ENCODE measurements around the gene ANXA10.

ANXA10 gene

GRCh38 chr4:168154546-168155277 is 62.4 kb downstream of the ANXA10 start:
- DNase-seq (ENCODE audit: low read depth): no peak
- no peak overlapping the region for H3K4me3 ChIP-seq (ENCODE audit: low read length)
- TF ChIP-seq CTCF (conservative IDR thresholded peaks at IDR 0.05; ENCODE audit: low read length): no peak

GRCh38 chr4:168162604-168163003 is 70.3 kb downstream of the ANXA10 start:
- H3K4me3 ChIP-seq (ENCODE audit: low read length): no peak overlapping the region
- TF ChIP-seq CTCF (conservative IDR thresholded peaks at IDR 0.05; ENCODE audit: low read length): no peak
- no peak for DNase-seq (ENCODE audit: low read depth)

GRCh38 chr4:168163106-168163505 is 70.8 kb downstream of the ANXA10 start:
- H3K4me3 ChIP-seq (ENCODE audit: low read length): no peak overlapping the region
- TF ChIP-seq CTCF (conservative IDR thresholded peaks at IDR 0.05; ENCODE audit: low read length): no peak
- no peak for DNase-seq (ENCODE audit: low read depth)

GRCh38 chr4:168164045-168164444 is 71.7 kb downstream of the ANXA10 start:
- no peak for DNase-seq (ENCODE audit: low read depth)
- TF ChIP-seq CTCF (conservative IDR thresholded peaks at IDR 0.05; ENCODE audit: low read length): no peak
- H3K4me3 ChIP-seq (ENCODE audit: low read length): no peak overlapping the region

- TF ChIP-seq CTCF (conservative IDR thresholded peaks at IDR 0.05; ENCODE audit: low read length): no peak
Measured at GRCh38 chr4:168164915-168165548, 72.7 kb downstream of the ANXA10 start.

GRCh38 chr4:168167714-168168284 is 75.5 kb downstream of the ANXA10 start:
- no peak overlapping the region for H3K4me3 ChIP-seq (ENCODE audit: low read length)
- no peak for DNase-seq (ENCODE audit: low read depth)
- no peak for TF ChIP-seq CTCF (conservative IDR thresholded peaks at IDR 0.05; ENCODE audit: low read length)

More at GRCh38 chr4:168164915-168165548, 72.7 kb downstream of the ANXA10 start:
- no peak overlapping the region for H3K4me3 ChIP-seq (ENCODE audit: low read length)
- DNase-seq (ENCODE audit: low read depth): no peak

- H3K4me3 ChIP-seq (ENCODE audit: low read length): no peak overlapping the region
- no peak for TF ChIP-seq CTCF (conservative IDR thresholded peaks at IDR 0.05; ENCODE audit: low read length)
- no peak for DNase-seq (ENCODE audit: low read depth)
Measured at GRCh38 chr4:168174308-168174707, 82.0 kb downstream of the ANXA10 start.

Data from AG10803 (cell line).